Mucosa of rectum (tissue), 2 donors: Measurements from ENCODE around the gene MAZ.
A peak's percentile ranks its signal among the peaks of the same experiment; 100 is the strongest.

Source experiments
- H3K27ac ChIP-seq, 2 donors: one replicate each; pipeline ENCODE4 v1.7.0; 2013; ENCODE audit warnings: inconsistent platforms in 2 of 2, low read depth in 2 of 2, low read length in 2 of 2
- H3K27me3 ChIP-seq, 2 donors: one replicate each; pipeline ENCODE4 v1.7.0; 2013; ENCODE audit warnings: low read length in 2 of 2; ENCODE audit not compliant: control insufficient read depth in 2 of 2, insufficient read depth in 2 of 2
- H3K36me3 ChIP-seq, 2 donors: one replicate each; pipeline ENCODE4 v1.7.0; 2013; ENCODE audit warnings: low read length in 2 of 2; ENCODE audit not compliant: control insufficient read depth in 2 of 2, insufficient read depth in 2 of 2
- H3K4me1 ChIP-seq, 2 donors: one replicate each; pipeline ENCODE4 v1.7.0; 2013; ENCODE audit warnings: low read length in 2 of 2, mild to moderate bottlenecking in 1 of 2; ENCODE audit not compliant: control insufficient read depth in 2 of 2, insufficient read depth in 2 of 2
- H3K4me3 ChIP-seq, 2 donors: one replicate each; pipeline ENCODE4 v1.7.0; 2013; ENCODE audit warnings: low read length in 2 of 2
- H3K9ac ChIP-seq, 2 donors: one replicate each; pipeline ENCODE4 v1.7.0; 2013; ENCODE audit warnings: low read length in 2 of 2, low read depth in 1 of 2, mild to moderate bottlenecking in 1 of 2
- H3K9me3 ChIP-seq, 2 donors: one replicate each; pipeline ENCODE4 v1.7.0; 2013; ENCODE audit warnings: low read length in 2 of 2; ENCODE audit not compliant: control insufficient read depth in 2 of 2
- donor health status: healthy.
- donor health status: Normal muscosa, but diverticular disease.

The MAZ gene

DNA sequence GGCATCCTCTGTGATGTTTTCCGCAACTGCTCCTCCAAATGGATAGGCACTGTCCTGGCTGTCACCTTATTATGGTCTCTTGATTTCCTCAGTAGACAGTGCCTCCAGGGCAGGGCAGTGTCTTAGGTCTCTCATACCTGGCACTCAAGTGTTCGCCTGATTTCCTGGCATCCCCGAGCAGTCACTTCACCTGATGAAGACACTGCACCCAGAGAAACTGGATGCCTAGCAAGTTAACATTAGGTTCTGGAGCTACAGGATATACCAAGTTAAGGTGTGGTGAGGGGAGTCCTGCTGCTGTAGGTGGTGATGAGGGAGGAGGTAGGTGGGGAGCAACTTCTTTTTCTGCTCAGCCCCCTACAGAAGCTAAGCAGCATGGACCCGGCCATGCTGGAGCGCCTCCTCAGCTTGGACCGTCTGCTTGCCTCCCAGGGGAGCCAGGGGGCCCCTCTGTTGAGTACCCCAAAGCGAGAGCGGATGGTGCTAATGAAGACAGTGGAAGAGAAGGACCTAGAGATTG, 3.9 kb upstream of the MAZ start:
- Histone ChIP-seq H3K27me3 (no peaks in the 10 kb centered on the region), H3K9me3 (no peaks in the 10 kb centered on the region), H3K36me3 (peaks cover 38 to 46% of the 10 kb centered on the region in 2 donors), H3K27ac (no peak overlapping the region), H3K4me1 (peaks cover 6 to 7% of the 10 kb centered on the region in 2 donors), H3K9ac (no peak overlapping the region), H3K4me3 (no peak overlapping the region)

DNA sequence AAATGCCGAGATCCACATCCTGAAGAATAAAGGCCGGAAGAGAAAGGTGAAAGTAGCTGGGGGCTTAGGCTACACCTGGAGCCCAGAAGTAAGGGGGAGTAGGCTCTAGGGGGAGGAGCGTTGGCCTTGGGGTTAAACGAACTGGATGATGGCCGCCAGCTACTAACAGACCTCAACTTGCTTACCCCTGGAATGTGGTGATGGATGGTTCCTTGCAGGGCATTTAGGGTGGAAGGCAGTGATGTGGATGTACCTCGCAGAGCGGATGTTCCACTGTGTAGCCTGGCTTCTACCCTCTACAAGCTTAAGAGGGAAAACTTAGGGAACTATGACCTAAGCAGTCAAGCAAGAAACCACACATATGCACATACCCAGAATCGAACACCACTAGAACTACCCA, 2.3 kb upstream of the MAZ start:
- Histone ChIP-seq H3K9ac (peak overlapping the region in 1 of 2 donors; percentile 85), H3K27ac (peak overlapping the region; percentile 96 to 99), H3K9me3 (no peaks in the 10 kb centered on the region), H3K27me3 (no peaks in the 10 kb centered on the region), H3K36me3 (peaks cover 29 to 38% of the 10 kb centered on the region in 2 donors), H3K4me1 (peaks cover 17 to 20% of the 10 kb centered on the region in 2 donors), H3K4me3 (no peak overlapping the region)

DNA sequence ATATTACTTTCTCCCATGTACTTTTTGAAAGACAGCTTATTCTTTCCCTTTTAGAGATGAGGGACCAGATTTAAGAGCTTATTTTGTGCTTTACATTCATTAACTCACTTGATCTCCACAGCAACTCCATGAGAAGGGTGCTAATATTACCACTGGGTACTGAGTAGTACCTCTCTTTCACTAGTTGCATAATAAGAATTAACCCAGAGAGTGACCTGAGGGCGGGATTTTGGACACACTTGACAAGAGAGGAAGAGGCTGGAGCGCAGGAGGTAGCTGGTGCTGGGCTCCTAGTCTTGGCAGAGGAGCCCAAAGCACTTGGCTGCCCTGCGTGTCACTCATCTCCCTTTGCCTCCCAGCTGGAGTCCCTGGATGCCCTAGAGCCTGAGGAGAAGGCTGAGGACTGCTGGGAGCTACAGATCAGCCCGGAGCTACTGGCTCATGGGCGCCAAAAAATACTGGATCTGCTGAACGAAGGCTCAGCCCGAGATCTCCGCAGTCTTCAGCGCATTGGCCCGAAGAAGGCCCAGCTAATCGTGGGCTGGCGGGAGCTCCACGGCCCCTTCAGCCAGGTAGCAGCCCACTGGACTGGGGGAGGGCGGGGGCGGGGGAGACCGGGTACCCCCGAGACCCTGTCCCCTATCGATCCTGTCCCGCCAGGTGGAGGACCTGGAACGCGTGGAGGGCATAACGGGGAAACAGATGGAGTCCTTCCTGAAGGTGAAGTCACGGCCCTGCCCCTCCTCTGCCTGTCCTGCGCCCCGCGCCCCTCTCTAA, 1.7 kb upstream of the MAZ start:
- Histone ChIP-seq H3K9ac (peak overlapping the region; percentile 85 to 96), H3K27me3 (no peaks in the 10 kb centered on the region), H3K4me3 (peak overlapping the region; percentile 80 to 93), H3K4me1 (peaks cover 21 to 24% of the 10 kb centered on the region in 2 donors), H3K36me3 (peaks cover 27 to 34% of the 10 kb centered on the region in 2 donors), H3K9me3 (no peaks in the 10 kb centered on the region), H3K27ac (peak overlapping the region; percentile 96 to 99)

DNA sequence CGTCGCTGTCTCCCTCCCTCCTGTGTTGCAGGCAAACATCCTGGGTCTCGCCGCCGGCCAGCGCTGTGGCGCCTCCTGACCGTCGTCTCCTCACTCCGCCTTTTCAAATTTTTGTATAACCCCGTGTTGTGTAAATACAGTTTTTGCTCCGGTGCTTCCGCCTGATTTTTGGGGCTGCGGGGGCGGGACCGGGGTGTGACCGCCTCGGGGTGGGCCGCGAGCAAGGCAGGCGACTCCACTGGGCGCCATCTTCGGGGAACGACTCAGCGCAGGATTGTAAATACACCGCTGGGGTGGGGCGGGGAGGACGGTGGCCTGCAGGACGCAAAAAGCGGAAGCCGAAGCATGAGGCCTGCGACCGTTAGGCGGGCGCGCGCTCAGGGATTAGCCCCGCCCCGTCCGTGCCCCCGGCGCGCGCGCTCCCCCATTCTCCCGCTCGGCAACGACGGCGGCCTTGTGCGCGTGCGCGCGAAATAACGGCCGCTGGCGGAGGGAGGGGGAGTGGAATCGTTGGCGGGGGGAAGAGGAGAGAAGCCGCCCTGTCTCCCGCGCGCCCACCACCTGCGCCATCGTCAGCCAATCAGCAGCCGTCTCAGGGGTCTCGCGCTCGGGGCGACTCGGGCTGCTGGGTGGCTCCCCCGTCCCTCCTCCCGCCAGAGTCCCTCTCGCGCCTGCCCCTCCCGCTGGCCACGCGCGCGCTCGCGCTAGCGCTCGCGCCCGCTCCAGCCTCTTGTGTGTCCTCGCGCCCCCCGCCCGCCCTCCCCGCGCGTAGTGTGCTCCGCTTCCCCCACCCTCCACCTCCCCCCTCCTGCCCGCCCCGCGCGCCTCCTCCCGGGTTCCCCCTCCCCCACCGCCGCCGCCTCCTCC, 864 bp upstream of the MAZ start:
- H3K9me3 ChIP-seq = no peaks in the 10 kb centered on the region
- peak overlapping the region; percentile 80 to 93 for H3K4me3 ChIP-seq
- peaks cover 29 to 32% of the 10 kb centered on the region in 2 donors for H3K4me1 ChIP-seq
- peaks cover 32 to 35% of the 10 kb centered on the region in 2 donors for H3K36me3 ChIP-seq
- H3K27me3 ChIP-seq = no peaks in the 10 kb centered on the region
- peak overlapping the region; percentile 85 to 96 for H3K9ac ChIP-seq
- peak overlapping the region; percentile 96 to 99 for H3K27ac ChIP-seq

DNA sequence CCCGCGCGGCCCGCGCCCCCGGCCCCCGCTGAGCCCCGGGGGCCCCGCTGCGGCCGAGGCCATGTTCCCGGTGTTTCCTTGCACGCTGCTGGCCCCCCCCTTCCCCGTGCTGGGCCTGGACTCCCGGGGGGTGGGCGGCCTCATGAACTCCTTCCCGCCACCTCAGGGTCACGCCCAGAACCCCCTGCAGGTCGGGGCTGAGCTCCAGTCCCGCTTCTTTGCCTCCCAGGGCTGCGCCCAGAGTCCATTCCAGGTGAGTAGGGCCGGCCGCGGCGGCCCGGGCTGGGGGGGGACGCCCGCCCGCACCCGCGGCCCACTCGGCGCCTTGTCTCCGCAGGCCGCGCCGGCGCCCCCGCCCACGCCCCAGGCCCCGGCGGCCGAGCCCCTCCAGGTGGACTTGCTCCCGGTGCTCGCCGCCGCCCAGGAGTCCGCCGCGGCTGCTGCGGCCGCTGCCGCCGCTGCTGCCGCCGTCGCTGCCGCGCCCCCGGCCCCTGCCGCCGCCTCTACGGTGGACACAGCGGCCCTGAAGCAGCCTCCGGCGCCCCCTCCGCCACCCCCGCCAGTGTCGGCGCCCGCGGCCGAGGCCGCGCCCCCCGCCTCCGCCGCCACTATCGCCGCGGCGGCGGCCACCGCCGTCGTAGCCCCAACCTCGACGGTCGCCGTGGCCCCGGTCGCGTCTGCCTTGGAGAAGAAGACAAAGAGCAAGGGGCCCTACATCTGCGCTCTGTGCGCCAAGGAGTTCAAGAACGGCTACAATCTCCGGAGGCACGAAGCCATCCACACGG, 504 bp downstream of the MAZ start:
- peaks cover 42 to 46% of the 10 kb centered on the region in 2 donors for H3K4me1 ChIP-seq
- H3K4me3 ChIP-seq = peak overlapping the region; percentile 69 to 82

DNA sequence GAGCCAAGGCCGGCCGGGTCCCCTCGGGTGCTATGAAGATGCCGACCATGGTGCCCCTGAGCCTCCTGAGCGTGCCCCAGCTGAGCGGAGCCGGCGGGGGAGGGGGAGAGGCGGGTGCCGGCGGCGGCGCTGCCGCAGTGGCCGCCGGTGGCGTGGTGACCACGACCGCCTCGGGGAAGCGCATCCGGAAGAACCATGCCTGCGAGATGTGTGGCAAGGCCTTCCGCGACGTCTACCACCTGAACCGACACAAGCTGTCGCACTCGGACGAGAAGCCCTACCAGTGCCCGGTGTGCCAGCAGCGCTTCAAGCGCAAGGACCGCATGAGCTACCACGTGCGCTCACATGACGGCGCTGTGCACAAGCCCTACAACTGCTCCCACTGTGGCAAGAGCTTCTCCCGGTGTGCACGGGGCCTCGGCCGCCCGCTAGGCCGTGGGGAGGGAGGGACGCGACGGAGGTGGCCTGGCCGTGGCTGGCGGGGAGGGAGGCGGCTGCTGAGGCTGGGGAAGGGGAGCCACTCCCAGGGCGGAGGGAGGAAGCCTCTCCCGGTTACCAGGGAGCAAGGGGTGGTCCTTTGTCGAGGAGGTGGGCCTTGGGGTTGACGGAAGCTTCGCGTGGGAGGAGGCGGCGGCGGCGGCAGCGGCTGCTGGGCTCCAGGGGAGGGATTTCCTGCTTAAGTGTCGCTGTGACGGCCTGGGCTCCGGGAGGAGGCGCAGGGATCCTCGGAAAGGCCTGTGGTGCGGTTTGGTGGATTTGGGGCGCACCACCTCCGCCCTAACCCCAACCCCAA, 1.3 kb downstream of the MAZ start:
- H3K27me3 ChIP-seq = no peaks in the 10 kb centered on the region
- peak overlapping the region; percentile 69 to 82 for H3K4me3 ChIP-seq
- H3K9me3 ChIP-seq = no peaks in the 10 kb centered on the region
- peaks cover 18 to 19% of the 10 kb centered on the region in 2 donors for H3K36me3 ChIP-seq
- H3K4me1 ChIP-seq = peaks cover 48 to 52% of the 10 kb centered on the region in 2 donors
- peak overlapping the region; percentile 94 to 97 for H3K27ac ChIP-seq
- H3K9ac ChIP-seq = peak overlapping the region; percentile 48 to 88

More for the DNA sequence above, 504 bp downstream of the MAZ start:
- H3K9me3 ChIP-seq = no peaks in the 10 kb centered on the region
- peaks cover 21 to 24% of the 10 kb centered on the region in 2 donors for H3K36me3 ChIP-seq
- peak overlapping the region; percentile 94 to 97 for H3K27ac ChIP-seq
- H3K9ac ChIP-seq = peak overlapping the region; percentile 74 to 88
- H3K27me3 ChIP-seq = no peaks in the 10 kb centered on the region

DNA sequence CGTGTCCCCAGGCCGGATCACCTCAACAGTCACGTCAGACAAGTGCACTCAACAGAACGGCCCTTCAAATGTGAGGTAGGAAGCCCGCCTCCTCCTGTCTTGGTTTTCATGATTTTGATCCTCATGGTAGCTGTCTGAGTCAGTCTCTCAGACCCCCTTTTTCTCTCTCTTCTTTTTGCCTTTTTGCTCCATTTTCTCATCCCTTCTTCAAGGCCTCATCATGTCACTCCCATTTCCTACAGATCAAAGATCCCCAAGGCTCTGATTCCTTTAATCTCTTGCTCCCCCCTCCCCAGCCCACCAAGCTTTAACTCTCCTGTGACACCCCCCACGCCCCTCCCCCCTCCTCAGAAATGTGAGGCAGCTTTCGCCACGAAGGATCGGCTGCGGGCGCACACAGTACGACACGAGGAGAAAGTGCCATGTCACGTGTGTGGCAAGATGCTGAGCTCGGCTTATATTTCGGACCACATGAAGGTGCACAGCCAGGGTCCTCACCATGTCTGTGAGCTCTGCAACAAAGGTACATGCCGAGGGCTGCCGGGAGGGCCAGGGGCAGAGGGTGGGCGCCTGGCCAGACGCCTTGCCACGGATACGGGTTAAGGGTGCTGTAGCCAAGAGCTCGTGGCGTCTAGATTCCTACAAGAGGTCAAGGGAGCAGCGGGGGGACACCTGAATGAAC, 2.0 kb downstream of the MAZ start:
- Histone ChIP-seq H3K9me3 (no peaks in the 10 kb centered on the region), H3K36me3 (peaks cover 13 to 17% of the 10 kb centered on the region in 2 donors), H3K9ac (peak overlapping the region; percentile 48 to 88), H3K27me3 (no peaks in the 10 kb centered on the region), H3K27ac (peak overlapping the region; percentile 94 to 97), H3K4me3 (peak overlapping the region; percentile 69 to 82), H3K4me1 (peaks cover 50 to 55% of the 10 kb centered on the region in 2 donors)

DNA sequence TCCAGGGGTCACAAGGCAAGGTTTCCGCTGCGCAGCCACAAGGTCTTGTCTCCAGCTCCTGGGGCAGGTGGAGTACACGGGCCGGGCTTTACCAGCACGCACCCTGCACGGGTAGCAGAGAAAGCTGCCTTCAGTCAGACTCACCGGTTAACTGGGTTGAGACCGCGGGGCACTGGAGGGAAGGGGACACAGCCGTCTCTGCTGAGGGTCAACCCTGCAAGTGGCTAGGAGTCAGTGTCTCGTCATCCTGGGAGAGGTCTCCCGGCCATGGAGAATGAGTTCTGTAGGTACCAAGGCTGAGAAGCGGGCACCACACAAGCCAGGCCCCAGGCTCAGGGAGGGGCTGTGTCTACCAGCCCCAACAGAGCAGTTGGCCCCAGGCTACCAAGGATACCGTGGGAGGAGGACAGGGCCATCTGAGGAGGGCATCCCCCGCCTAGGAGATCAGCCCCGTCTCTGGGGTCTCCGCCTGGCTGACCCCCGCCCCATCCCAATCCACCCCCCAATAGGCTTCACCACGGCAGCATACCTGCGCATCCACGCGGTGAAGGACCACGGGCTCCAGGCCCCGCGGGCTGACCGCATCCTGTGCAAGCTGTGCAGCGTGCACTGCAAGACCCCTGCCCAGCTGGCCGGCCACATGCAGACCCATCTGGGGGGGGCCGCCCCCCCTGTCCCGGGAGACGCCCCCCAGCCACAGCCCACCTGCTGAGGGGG, 2.9 kb downstream of the MAZ start:
- H3K27ac ChIP-seq = peak overlapping the region in 1 of 2 donors; percentile 85
- no peaks in the 10 kb centered on the region for H3K9me3 ChIP-seq
- H3K4me1 ChIP-seq = peaks cover 55 to 56% of the 10 kb centered on the region in 2 donors
- H3K36me3 ChIP-seq = peaks cover 13 to 17% of the 10 kb centered on the region in 2 donors
- no peak overlapping the region for H3K9ac ChIP-seq
- peak overlapping the region; percentile 69 to 82 for H3K4me3 ChIP-seq
- H3K27me3 ChIP-seq = no peaks in the 10 kb centered on the region
